Activated T-helper 1 cell treated with Interleukin-2 at 50 U/mL for 16 hours (primary cell): ENCODE data around the gene CSGALNACT2.

ENCODE experiments used
- DNase-seq: peaks from one replicate; pipeline ENCODE4 v3.0.0-alpha.2; 2020; ENCODE audit warnings: low read depth

CSGALNACT2 gene

DNA sequence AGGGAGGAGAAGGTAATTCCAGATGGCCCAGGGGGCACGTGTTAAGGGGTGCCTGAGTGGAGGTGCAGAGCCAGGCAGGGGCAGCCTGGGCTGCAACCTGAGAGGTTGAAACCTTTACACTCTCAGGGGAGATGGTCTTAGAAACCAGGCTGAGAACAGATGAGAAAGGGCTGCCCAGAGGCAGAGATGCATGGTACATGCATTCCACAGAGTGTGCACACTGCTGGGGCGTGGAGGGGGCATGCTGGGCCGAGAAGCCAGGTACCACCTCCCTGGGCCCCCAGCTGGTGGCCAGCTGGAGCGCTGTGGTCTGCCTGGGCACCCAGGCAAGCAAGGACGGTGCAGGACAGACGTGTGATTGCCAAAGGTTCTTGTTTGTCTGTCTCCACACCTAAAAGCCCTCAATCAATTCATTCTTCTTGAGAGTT is 14.1 kb upstream of the CSGALNACT2 start:
- DNase-seq: no peak

DNA sequence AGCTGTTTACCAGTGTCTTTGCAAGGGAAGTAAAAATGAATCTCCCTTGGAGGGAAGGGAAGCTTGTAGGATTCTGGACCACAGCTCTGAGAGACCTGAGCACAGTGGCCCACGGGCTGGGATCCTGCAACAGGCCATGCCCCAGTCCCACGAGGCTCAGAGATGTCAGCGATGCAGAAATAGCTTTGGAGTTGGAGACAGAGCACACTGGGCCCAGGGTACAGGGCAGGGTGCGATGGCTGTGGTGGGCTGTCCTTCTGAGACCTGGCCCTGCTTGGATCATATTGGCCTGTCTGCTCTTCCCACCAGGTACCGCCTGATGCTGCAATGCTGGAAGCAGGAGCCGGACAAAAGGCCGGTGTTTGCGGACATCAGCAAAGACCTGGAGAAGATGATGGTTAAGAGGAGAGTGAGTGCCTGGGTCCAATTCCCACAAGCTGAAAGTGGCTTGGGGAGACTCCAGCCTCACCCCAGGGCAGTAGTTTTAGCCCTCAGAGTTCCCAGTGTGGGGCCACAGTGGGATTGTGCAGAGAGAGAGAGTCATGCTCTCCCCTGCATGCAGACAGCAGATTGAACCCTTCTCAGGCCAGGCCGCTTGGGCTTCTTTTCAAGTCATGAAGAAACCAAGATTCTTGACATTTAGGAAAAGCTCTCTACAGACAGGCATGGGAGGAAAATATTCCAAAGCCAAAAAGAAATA is 13.5 kb upstream of the CSGALNACT2 start:
- no peak for DNase-seq

DNA sequence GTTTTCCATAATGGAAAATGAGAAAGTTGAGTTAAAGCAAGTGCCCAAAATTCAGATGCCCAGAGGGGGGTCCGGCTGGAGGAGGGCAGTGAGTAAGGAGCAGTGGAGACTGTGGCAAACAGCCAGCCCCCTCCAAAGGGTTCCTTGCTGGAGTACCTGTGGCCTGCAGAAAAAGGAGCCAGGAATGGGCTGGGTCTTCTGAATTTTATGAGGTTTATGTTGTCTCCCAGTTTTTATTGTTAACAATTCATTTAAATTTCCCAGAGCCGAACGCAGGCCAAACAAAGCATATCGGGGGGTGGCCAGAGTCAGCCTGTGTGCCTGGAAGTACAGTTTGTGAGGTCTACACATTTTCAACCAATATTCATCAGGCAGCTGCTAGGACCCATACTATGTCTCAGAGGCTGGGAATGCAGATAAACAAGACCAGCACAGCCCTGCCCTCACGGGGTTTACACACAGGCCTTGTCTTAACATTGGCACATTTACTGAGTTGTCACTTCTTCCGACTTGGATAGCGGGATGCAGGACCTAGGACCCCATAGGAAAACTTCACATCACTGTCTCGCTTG is 12.9 kb upstream of the CSGALNACT2 start:
- DNase-seq: no peak

DNA sequence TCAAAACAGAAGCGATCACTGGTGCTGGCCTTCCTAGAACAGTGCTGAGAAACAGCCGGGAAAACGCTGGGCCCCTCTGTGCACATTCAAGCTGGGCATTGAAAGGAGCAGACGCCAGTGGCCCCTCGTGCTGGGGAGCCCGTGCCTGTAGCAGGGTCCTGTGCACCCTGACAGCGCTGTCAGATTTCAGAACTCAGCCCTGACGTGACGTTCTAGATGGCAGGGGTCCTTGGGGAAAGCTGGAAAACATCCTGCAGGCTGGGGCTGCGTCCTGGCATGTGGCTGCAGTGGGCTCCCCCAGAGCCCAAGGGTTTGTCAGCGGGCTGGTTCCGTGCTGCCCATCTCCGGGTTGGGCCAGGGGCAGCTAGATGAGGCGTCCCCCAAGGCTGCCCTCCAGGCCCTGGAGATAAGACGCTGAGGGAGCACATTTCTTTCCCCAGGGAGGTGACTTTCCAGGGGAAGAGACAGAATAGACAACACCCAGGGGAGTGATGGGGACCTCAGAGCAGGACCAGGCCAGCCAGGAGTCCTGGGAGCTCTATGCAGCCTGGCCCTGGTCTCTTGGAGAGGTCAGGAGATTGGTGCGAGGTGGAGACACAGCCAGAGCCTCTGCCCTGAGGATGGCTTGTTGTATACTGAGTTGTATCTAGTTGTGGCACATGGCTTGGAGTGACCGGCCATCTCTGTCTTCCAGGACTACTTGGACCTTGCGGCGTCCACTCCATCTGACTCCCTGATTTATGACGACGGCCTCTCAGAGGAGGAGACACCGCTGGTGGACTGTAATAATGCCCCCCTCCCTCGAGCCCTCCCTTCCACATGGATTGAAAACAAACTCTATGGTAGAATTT is 12.1 kb upstream of the CSGALNACT2 start:
- no peak for DNase-seq

DNA sequence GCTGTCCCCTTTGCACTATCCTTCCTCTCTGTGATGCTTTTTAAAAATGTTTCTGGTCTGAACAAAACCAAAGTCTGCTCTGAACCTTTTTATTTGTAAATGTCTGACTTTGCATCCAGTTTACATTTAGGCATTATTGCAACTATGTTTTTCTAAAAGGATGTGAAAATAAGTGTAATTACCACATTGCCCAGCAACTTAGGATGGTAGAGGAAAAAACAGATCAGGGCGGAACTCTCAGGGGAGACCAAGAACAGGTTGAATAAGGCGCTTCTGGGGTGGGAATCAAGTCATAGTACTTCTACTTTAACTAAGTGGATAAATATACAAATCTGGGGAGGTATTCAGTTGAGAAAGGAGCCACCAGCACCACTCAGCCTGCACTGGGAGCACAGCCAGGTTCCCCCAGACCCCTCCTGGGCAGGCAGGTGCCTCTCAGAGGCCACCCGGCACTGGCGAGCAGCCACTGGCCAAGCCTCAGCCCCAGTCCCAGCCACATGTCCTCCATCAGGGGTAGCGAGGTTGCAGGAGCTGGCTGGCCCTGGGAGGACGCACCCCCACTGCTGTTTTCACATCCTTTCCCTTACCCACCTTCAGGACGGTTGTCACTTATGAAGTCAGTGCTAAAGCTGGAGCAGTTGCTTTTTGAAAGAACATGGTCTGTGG is 11.4 kb upstream of the CSGALNACT2 start:
- no peak for DNase-seq

DNA sequence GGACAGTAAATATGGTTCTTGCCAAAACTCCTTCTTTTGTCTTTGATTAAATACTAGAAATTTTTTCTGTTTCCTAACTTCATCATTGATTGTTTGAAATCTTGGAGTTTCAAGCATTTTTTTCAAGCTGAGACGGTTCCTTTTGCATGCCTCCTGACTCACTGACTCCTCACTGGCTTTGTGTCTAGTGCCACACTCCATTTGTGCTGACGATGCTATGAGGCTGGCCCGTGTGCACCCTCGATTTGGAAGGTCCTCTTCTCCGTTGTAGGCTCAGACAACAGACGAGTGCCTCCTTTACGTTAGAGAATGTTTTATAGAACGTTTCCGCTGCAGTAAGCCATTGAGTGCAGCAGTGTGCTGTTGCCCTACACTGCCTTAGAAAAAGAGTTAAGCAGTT is 10.8 kb upstream of the CSGALNACT2 start:
- DNase-seq: no peak

DNA sequence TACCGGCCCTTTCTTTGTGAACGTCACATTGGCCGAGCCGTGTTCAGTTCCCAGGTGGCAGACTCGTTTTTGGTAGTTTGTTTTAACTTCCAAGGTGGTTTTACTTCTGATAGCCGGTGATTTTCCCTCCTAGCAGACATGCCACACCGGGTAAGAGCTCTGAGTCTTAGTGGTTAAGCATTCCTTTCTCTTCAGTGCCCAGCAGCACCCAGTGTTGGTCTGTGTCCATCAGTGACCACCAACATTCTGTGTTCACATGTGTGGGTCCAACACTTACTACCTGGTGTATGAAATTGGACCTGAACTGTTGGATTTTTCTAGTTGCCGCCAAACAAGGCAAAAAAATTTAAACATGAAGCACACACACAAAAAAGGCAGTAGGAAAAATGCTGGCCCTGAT is 9.9 kb upstream of the CSGALNACT2 start:
- DNase-seq: no peak

DNA sequence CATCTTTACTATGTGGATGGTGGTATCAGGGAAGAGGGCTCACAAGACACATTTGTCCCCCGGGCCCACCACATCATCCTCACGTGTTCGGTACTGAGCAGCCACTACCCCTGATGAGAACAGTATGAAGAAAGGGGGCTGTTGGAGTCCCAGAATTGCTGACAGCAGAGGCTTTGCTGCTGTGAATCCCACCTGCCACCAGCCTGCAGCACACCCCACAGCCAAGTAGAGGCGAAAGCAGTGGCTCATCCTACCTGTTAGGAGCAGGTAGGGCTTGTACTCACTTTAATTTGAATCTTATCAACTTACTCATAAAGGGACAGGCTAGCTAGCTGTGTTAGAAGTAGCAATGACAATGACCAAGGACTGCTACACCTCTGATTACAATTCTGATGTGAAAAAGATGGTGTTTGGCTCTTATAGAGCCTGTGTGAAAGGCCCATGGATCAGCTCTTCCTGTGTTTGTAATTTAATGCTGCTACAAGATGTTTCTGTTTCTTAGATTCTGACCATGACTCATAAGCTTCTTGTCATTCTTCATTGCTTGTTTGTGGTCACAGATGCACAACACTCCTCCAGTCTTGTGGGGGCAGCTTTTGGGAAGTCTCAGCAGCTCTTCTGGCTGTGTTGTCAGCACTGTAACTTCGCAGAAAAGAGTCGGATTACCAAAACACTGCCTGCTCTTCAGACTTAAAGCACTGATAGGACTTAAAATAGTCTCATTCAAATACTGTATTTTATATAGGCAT is 9.1 kb upstream of the CSGALNACT2 start:
- DNase-seq: no peak

DNA sequence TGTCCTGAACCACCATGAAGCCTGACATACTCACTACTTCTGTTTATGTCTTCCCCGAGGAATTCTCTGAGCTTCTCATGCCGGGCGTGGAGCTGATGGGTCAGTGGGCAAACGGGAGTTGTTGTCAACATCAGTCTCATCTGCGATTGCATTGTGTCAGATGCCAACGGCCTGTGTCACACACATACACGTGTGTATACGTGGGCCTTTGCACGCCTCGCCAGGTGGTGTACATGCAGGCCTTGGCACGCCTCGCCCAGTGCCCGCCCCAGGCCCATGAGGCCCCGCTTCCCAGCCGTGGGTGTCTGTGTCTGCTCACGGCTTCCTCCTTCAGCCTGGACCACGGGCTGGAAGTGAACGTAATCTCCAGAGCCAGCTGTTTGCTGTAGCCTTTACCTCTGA is 7.5 kb upstream of the CSGALNACT2 start:
- DNase-seq: no peak

DNA sequence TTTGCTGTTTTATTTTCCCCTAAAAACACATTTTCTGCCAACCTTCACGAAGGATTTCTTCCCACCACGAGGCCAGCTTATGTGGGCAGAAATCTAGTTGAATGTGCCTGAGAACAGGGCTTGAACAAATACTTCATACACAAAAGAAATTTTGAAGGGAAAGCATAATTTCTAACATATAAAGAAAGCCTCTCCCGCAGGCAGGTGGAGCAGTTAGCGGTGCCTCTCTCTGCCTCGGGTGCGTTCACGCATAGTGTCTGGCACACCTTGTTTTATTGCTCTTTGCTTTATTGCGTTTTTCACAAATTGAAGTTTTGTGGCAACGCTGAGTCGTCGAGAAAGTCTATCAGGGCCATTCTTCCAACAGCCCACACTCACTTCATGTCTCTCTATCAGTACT is 7.0 kb upstream of the CSGALNACT2 start:
- no peak for DNase-seq

DNA sequence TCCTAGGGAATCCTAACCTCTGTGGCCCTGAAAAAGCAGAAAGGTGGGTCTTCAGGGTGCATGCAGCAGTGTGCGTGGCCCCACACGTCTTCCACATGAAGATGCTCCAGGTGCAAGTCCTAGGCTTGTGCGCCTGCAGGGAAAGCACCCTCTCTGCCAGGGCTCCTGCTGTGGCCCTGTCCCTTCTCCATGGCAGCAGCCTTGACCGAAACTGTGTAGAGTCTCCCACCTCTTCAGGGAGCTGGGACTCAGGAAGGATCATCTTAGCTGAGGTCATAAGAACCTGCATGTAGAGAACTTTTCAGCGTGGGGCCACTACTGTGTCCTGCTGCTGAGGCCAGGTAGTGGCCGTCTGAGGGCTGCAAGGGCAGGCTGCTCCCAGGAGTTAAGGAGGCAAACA is 6.3 kb upstream of the CSGALNACT2 start:
- no peak for DNase-seq

DNA sequence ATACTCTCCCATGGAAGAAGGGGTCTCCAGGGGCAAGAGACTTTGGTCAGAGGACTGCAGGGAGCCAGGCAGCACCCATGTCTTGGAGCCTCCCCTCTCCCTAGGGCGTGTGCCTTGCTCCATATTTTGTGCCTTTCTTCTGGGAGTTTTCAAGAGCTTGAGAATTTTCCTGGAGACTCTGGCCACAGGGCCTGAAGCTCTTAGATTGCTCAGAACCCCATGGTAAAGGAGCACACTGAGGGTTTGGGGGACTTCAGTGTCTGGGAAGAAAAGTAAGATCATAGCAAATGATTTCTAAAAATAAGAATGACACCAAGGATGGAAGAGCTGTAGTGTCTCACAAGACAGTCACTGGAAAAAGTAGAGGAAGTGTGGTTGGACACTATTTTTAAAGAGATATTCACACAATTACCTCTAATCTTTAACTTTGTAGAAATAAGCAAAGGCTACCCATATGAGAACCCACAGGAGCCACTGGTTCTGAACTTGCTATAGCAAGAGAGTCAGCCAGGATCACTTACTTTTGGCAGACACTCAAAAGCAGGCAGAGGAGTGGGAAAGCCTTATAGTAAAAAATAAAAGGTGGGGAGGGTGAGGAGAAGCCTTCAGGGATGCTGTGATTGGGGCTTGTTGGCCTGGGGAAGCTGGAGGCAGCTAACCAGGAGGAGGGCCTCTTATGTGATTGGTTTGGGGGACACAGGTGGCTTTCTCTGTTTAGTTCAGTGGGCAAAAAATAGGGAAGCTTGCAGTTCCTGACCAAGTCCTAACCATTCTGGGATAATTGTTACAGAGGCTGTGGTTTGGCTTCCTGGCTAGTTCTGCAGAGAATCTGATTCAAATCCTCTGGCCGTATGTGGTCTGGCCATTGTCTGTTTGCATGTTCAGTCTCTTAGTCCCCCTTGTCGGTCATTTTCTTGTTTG is 5.1 kb upstream of the CSGALNACT2 start:
- no peak for DNase-seq

DNA sequence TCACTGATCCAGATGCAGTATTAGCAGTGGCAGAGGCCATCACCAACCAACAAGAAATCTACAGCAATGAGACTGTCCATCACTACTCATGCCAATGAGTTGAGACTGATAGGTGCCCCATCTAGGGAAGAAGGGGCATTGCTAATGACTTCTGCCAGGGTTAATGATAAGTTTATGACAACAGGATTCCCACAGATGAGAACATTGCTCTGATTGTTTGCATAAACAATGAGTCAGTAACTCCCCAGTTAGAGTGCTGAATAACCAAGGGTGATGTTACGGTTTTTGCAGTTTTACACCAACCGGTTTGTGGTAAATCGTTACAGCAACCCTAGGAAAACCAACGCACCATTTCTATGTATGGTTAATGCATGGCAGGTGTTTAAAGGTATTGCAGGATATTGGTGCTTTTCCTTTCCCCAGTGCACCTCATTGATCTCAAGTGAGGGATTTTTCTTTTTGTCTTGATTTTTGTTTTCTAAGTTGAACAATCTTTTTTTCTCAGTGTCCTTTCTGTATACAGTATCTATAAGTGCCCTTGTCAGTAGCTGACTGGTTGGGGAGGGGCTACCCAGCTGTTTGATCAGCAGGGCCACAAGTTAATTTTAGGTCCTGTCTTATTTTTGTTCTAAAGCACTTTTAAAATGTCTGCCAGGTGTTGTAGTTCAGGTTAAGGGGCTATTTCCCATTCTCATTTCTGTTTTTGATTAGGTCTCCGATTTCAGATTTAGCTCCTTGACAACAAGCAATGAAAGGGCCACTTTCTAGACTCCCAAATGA is 3.9 kb upstream of the CSGALNACT2 start:
- DNase-seq: no peak

DNA sequence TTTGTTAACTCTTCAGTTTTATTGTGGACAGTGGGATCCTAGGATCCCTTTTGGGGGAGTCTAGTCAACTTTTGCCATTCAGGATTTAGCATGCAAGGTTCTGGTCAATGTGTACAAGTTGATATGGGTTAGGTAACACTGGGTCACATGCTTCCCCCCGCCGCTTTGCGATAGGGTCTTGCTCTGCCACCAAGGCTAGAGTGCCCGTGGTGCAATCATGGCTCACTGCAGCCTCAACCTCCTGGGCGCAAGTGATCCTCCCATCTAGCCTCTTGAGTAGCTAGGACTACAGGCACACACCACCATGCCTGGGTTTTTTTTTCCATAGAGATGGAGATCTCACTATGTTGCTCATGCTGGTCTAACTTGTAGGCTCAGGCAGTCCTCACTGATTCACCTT is 3.2 kb upstream of the CSGALNACT2 start:
- no peak for DNase-seq

DNA sequence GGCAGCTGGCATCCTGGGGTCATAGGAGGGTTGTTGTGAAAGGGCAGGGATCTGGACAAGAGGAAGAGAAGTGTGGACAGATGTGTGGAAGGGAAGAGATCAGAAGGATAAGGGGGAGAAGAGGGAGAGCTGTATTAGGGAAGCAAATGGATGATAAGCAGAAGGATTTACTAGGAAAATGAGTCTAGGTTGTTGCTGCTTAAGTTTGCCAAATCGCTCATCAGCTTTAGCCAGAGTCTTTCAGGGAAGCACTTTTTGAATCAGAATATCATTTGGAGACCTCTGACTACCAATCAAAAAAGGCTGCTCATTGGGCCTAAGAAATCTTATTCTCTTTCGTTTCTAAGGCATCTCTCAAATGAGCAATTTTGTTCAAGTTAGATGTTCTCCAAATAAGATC is 2.6 kb upstream of the CSGALNACT2 start:
- DNase-seq: no peak

DNA sequence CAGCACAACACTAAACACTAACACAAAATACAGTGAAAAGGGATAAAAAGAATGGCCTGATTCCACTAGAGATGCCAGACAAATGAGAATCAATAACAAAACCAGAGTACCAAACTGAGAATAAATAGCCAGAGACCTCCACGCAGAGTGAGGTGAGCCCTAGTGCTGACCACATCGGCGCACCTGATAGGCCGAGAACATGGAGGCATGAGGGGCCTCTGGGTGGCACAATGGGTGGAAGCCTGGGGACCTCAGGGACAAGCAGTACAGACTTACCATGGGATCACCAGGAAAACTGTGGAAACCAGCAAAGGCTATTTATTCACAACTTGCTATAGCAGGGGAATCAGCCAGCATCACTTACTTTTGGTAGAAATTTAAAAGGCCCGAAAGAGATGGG is 1.8 kb upstream of the CSGALNACT2 start:
- DNase-seq: no peak

DNA sequence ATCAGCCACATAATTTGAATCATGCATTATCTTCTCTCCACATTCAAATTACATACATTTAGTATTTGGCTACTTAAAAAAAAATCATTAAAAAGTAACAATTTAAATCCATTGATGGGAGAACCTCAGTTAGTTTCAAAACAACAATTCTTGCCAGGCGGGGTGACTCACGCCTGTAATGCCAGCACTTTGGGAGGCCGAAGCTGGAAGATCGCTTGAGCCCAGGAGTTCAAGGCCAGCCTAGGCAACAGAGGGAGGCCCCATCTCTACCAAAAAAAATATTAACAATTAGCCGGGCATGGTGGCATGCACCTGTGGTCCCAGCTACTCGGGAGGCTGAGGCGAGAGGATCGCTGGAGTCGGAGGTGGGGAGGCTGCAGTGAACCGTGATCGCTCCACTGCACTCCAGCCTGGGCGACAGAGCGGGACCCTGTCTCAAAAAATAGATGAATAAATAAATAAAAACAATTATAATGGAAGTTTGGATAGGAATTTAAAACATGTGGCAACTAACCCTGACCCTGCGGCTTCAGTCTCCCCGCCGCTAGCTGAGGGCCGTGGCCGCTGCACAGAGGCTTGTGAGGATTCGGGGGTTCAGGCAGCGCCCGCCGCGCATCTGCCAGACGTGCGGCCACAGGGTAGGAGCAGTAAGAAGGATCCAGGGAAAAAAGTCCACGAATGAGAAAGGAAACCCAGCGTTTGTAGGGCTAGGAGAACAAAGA is 1.1 kb upstream of the CSGALNACT2 start:
- no peak for DNase-seq

DNA sequence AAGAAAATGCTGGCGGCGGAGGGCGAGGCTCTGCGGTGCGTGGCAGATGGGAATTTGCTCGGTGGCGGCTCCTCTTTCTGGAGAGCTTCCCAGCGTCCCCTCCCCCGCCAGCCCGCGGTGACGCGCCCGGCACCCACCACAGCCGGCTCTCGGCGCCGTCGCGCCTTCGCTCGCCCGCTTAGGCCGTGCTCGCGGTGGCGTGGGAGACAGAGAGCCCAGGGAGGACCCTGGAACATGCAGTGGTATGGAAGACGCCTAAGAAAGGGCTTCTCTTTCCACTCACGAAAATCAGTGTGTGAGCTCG is 576 bp upstream of the CSGALNACT2 start:
- no peak for DNase-seq

DNA sequence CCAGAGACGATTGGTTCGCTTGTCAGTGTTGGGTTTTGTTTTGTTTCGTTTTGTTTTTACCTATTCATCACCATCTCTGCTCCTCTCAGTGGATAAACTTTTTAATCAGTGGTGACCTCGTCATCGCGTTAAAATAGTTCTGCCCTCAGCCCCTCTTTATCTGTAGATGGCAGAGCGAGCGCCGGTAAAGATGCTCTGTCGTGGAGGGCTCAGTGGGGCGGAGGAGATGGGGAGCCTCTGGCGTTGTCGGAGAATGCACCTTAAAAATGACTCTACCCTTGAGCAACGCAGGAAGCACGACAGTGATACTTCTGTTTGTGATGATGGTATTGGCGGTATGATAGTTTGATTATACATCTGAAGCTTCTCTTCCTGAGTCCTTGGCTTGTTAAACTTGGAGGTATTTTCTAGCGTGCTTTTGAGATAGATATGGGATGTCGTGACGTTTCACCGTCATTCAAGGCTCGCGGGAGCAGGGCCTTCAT is 554 bp downstream of the CSGALNACT2 start:
- DNase-seq: peak; percentile 41
